GM12865 (cell line): ENCODE data around the gene MS4A4A.

Experiments
- DNase-seq: peaks from one replicate; pipeline ENCODE4 v3.0.0; 2010; ENCODE audit warnings: low read depth
- H3K4me3 ChIP-seq: 2 replicates; pipeline ENCODE4 v1.5.1; 2011; ENCODE audit warnings: mild to moderate bottlenecking, low read depth, low read length, control low read depth
- CTCF ChIP-seq: IDR thresholded peaks from 2 replicates; pipeline ENCODE4 v1.5.1; 2011; ENCODE audit warnings: low read length, control low read depth, low read depth, inconsistent platforms; ENCODE audit not compliant: insufficient read depth; ENCODE audit errors: missing control alignments

The MS4A4A gene

GRCh38 chr11:60332846-60333245, 52.4 kb downstream of the MS4A4A start:
- no peak for DNase-seq
- no peak for TF ChIP-seq CTCF
- no peak overlapping the region for H3K4me3 ChIP-seq

GRCh38 chr11:60334005-60334620, 53.6 kb downstream of the MS4A4A start:
- peak; percentile 89 for DNase-seq
- TF ChIP-seq CTCF, result peak; percentile 86
- no peak overlapping the region for H3K4me3 ChIP-seq

- DNase-seq, result peak; percentile 37
- no peak overlapping the region for H3K4me3 ChIP-seq
- no peak for TF ChIP-seq CTCF
Measured at GRCh38 chr11:60336767-60337391, 56.4 kb downstream of the MS4A4A start.

GRCh38 chr11:60338053-60338452, 57.6 kb downstream of the MS4A4A start:
- TF ChIP-seq CTCF, result no peak
- no peak overlapping the region for H3K4me3 ChIP-seq
- peak; percentile 46 for DNase-seq

- no peak overlapping the region for H3K4me3 ChIP-seq
- DNase-seq, result no peak
- no peak for TF ChIP-seq CTCF
Measured at GRCh38 chr11:60339356-60339755, 58.9 kb downstream of the MS4A4A start.

GRCh38 chr11:60343094-60343704, 62.7 kb downstream of the MS4A4A start:
- no peak overlapping the region for H3K4me3 ChIP-seq
- peak; percentile 45 for TF ChIP-seq CTCF
- peak; percentile 52 for DNase-seq
